ENCODE data around the gene IFI35.
A peak's percentile ranks its signal among the peaks of the same experiment; 100 is the strongest.

IFI35 gene

GRCh38 chr17:43020789-43021740, 14.5 kb downstream of the IFI35 start:
- peak; percentile 77 for DNase-seq (ENCODE audit: low read depth)
- peak overlapping the region; percentile 95 for H3K4me3 ChIP-seq (ENCODE audit: low read length)
- no peak for TF ChIP-seq CTCF (conservative IDR thresholded peaks at IDR 0.05; ENCODE audit: low read length)

- TF ChIP-seq CTCF (conservative IDR thresholded peaks at IDR 0.05; ENCODE audit: low read length), result no peak
- DNase-seq (ENCODE audit: low read depth), result peak; percentile 70
- peak within 1 kb of the TSS; percentile 95 for H3K4me3 ChIP-seq (ENCODE audit: low read length)
Observed at GRCh38 chr17:43021741-43022512, 15.3 kb downstream of the IFI35 start, which contains the start of gene VAT1. Gene VAT1 (minus strand): TSS chr17:43022385. CDS start chr17:43022322, 63 bp downstream.

- DNase-seq (ENCODE audit: low read depth), result peak; percentile 93
- peak; percentile 81 for TF ChIP-seq CTCF (conservative IDR thresholded peaks at IDR 0.05; ENCODE audit: low read length)
- H3K4me3 ChIP-seq (ENCODE audit: low read length), result peak within 1 kb of the TSS; percentile 67
Observed at GRCh38 chr17:43024407-43025289, 18.1 kb downstream of the IFI35 start, which contains the start of gene RND2. Gene RND2 (plus strand): TSS chr17:43025231. CDS start chr17:43025348, 117 bp downstream.

GRCh38 chr17:43025290-43025657, 18.7 kb downstream of the IFI35 start:
- peak overlapping the region; percentile 43 for H3K4me3 ChIP-seq (ENCODE audit: low read length)
- TF ChIP-seq CTCF (conservative IDR thresholded peaks at IDR 0.05; ENCODE audit: low read length), result no peak
- no peak for DNase-seq (ENCODE audit: low read depth)

GRCh38 chr17:43025766-43026537, 19.4 kb downstream of the IFI35 start:
- DNase-seq (ENCODE audit: low read depth), result no peak
- no peak for TF ChIP-seq CTCF (conservative IDR thresholded peaks at IDR 0.05; ENCODE audit: low read length)
- H3K4me3 ChIP-seq (ENCODE audit: low read length), result no peak overlapping the region

- no peak for TF ChIP-seq CTCF (conservative IDR thresholded peaks at IDR 0.05; ENCODE audit: low read length)
- no peak for DNase-seq (ENCODE audit: low read depth)
- no peak overlapping the region for H3K4me3 ChIP-seq (ENCODE audit: low read length)
Observed at GRCh38 chr17:43026595-43026994, 20.0 kb downstream of the IFI35 start.

All from AG10803 (cell line).